IPS-NIHi7 (cell line): Measurements from ENCODE around the gene IFT20.
"Not testable (repeated sequence)": the region's sequence is repeated elsewhere in the genome, so short reads cannot be mapped to it uniquely, and the experiment has no call there.

Source experiments
- DNase-seq: peaks from one replicate; pipeline ENCODE4 v3.0.0; 2012; ENCODE audit warnings: mixed read lengths; ENCODE audit errors: extremely low spot score

The IFT20 gene

DNA sequence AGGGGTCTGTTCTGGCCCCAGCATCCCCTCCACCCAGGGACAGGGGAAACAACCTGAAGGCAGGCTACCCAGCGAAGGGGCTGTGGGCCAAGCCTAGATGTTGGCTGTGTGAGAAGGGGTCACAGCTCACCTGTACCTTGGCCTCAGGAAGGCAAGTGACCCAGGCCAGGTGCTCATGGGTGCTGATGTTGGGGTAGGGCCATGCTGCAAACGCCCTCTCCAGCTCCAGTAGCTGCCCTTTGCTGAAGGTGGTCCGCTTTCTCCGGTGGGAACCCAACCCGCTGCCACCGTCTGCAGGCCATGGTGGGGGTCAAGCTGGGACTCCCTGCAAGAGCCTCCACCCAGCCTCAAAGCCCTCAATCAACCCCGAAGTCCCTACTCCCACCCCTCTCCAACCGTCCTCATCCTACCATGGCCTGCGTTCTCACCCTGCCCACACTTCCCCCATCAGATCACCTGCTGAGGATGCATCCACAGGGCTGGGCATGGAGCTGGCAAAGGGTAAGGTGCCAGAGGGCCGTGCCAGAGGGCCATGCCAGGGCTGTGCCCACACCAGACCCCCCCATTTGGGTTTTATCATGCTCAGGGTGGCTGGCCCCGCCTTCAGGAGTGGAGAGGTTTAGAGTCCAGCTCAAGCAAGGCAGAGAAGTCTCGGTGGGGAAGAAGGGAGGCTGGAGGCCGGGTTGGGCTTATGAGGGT, 29.5 kb upstream of the IFT20 start, which contains the start of gene SEBOX:
Gene SEBOX, minus strand, starts transcription at position 535 of the 699 bp plus-strand sequence. Its CDS starts 48 bp downstream, at position 487.
- DNase-seq, result no peak

DNA sequence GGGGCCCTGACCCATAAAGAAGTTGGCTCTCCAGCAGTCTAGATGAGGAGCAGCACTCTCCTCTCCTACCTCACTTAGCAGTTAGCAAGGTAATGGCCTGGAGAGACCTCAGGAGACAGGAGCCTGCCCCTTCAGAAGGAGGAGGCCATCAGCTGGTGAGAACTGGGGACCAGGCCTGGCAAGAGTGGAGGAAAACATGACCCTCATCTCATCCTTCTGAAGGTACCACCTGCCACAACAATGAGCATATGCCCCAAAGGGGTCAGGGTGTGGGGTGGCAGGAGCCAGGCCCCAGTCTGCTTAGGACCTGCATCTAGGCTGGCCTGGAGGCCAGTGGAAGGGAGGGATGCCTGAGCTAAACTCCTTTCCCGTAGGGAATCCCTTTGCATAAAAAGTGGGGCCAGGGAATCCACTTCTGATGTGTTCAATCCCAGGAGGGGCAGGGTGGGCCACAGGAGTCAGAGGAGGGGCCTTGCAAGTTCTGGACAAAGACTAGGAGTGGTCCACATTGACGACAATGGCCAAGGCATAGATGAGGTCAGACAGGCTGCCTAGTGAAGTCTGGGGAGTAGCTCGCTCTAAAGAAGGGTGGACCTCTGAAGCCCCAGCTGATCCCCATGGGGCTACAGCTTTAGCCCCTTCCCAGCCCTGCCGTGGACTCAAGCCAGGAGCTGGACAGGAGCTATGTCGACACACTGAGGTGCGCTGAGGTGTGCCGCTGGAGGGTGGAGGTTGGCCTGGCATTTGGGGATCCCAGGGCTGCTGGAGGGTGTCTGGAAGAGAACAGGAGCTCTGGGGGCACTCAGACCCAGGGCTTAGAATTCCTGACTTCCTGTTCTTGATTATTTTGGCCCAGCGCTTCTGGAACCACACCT, 28.7 kb upstream of the IFT20 start:
- no peak for DNase-seq

DNA sequence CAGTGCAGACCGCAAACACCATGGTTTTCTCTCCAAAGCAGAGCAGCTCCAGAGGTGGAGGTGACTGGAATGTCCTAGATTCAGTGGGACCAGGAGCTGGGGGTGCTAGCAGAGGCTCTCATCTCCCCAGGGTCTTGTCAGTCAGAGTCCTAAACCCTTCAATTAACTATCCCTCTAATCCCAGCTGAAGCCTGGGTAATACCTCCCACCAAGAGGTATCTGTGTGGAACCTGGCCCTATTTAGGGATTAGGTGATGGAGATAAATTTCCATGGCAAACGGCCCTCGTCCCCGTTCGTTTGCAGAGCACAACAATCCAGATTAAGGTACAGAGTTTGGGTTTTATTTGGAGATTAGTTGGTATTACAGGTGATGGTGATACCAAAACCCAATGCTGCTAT, 27.9 kb upstream of the IFT20 start:
- no peak for DNase-seq

DNA sequence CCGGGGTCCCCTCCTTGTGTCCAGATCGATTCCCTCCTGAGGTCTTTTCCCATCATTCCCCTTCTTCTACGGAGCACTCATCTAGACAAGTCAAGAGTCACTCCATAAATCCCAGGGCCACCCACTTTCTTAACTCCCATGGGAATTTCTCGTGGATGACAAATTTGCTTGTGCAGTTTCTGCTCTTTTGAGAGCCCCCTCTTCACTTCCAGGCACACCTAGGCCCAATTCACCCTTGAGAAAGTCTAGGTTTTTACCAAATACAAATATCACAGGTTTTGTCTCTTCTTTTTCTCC, 22.6 kb upstream of the IFT20 start:
- no peak for DNase-seq

DNA sequence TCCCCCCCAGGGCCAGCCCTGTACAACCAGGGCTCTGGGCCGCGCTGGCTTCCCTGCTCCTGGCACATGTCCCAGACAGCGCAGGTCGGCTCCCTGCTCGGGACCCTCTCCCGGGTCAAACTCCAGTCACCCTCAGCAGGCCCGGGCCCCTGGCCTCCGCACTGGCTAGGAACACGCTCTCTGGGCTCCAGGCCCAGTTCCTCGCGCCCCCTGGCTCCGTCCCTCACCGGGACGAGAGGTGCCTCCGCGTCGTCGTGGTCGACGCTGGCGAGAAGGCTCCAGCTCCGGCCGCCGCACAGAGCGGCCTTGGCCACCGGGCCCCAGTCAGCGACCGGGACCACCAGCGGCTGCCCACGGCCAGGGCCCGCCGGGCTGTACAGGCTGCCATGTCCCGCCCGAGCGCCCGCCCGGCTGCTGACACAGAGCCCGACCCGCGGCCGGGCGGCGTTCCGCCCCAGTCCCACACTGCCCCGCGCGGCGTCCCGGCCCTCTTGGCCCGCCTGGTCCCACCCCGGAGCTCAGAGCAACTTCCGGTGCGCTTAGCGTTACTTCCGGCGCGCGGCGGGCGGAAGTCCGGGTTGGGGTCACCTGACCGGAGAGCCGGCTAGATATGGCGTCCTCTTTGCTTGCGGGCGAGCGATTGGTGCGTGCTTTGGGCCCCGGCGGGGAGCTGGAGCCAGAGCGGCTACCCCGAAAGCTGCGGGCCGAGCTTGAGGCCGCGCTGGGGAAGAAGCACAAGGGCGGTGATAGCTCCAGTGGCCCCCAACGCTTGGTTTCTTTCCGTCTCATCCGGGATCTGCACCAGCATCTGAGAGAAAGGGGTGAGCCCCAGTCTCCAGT, 22.0 kb upstream of the IFT20 start, which contains the start of gene POLDIP2:
Gene POLDIP2, minus strand, starts transcription at position 467 of the 840 bp plus-strand sequence. Its CDS starts 79 bp downstream, at position 388.
- peak; percentile 96 for DNase-seq

DNA sequence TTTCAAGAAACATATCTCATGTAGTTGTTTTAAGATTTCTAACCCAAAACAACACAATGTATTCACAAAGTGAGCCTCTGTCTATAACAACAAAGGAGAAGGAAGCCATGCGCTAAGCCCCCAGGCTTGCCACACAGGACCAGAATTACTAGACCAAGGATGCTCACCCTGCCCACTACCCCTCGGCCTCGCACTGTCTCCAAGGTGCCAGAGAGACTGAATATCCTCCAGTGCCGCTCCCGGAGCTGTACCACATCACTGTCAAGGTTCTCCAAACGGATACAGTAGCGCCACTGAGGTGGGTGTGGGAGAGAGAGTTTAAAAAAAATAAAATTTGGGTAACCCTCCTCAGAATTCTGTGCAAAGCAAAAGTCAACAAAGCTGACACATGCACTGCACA, 15.0 kb upstream of the IFT20 start:
- no peak for DNase-seq

DNA sequence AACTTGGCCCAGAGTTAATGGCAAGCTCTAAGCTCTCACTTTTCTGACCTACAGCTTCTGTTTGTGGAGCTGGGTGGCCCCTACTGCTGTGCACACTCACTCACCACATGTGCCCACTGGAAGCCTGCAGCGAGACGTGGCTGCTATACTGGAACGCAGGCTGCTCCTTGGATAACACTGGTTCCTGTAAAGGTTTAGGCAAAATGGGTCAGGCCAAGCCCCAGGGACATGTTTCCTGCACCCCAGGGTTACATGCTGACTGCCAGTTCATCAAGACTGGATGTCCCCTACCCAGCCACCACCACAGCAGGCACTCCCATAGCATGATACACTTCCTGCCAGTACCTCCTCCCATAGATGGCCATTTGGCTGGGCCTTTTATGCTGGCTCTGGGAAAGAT, 13.7 kb upstream of the IFT20 start:
- no peak for DNase-seq

DNA sequence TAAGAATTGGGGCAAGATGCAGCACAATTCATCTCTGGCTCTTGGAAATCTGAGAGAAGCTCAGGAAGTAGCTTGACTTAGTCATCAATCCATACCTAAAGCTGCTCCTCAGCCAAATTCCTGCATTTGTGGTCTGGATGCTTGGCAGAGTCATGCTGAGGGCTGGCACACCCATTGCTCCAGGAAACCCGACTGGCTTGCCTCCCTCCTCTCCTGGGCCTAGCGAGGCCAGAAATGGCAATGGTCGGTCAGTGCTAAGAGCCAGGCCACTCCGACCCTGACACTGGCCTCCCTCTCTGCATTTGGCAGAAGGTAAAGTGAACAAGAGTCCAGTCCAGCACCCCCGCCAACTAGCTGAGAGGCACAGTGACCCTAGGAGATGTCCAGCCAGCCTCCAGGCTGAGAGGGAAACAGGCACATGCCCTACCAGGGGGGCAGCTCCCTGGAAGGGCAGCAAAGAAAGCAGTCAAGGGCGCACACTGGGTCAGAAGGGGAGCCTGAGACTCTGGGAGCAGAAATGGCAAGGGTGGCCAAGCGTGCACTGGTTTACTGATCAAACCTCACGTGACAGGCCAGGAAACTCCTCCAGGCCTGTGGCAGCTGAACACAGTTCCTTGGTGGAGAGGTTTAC, 12.1 kb upstream of the IFT20 start:
- DNase-seq, result no peak

DNA sequence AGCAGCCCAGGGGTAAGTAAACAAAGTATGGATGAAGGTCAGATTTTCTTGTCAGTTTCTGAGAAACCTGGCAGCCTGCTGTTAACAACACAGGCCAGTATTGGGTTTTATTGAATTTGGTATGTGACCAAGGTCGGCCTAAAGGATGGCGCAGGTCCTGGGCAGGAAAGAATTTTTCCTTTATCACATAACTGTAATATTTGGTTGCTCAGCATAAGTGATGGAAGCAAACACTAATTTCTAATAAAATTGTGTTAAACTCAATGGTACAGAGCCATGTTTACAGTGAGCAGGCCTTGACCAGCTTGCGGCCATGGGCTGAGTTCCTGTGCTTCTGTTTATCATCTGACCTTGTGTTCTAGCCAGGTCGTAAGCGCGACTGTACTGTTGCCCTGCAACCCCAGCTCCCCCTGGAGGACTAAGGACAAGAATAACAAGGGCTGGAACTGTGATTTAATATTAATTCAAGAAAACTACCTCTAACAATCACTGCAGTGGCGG, 11.5 kb upstream of the IFT20 start:
- DNase-seq, result peak; percentile 23

DNA sequence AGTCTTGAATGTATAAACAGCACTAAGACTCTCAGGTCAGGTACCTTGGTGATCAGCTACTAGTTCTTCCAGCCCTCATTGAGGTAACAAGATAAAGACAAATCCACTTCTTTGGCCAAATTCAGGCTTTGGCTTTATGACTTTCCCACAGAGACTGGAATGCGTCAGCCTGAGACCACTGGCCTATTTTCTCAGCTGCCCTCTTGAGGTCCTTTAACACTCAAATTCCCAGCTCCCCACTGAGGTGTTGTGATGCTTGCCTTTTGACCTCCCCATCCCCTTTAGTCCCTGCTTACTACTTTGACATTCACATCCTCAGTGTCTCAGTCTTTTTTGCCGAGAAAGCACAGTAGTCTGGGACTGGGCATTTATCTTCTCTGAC, 10.9 kb upstream of the IFT20 start:
- no peak for DNase-seq

DNA sequence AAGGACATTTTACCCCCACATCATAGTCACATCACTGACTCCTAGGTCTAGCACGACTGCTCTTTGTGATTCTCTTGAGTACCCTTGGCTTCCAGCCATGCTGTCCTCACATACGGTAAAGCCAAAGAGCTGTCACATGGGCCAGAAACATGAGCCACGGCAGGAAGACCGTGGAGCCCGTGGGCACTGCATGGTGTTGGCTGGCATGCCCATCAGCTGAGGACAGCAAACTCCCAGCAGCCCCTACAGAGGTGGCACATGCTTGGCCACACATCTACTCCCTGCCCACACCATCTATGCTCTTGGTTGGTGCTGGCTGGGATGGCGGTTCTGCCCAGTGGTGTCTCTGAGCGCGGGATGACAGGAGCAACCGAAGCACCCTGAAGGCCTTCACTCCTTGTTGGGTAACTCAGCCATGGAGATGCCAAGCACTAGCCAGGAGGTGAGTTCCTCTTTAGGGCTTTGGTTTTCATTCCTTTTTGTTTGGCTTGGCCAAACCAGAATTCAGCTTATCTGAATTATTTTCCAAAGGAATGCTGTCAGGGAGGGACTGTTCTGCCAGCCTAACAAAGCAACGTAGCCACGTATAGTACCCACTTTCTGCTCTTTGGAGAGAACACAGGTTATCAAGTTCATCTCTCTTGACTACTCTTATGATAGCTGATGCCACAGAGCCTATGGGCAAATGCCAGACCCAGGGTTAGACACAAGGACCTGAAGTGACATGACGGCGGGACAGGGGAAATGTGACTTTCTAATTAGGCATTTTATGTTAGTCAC, 10.3 kb upstream of the IFT20 start:
- DNase-seq, result no peak

DNA sequence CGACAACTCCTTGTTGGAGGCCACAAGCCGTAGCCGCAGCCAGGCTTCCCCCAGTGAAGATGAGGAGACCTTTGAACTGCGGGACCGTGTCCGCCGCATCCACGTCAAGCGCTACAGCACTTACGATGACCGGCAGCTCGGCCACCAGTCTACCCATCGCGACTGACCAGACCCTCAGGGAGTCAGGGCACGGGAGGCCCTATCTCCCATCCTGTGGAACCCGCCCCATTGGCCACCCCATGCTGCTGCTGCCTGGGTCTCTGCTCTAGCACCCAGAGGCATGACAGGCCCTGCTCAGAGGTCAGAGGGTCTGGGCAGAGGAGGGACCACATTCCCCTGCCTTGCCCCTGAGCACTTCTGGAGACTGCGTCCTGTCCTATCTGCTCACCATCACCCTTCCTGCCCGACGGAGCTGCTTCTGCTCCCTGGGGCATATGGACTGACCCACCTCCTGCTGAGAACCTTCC, 9.2 kb upstream of the IFT20 start:
- DNase-seq, result no peak

DNA sequence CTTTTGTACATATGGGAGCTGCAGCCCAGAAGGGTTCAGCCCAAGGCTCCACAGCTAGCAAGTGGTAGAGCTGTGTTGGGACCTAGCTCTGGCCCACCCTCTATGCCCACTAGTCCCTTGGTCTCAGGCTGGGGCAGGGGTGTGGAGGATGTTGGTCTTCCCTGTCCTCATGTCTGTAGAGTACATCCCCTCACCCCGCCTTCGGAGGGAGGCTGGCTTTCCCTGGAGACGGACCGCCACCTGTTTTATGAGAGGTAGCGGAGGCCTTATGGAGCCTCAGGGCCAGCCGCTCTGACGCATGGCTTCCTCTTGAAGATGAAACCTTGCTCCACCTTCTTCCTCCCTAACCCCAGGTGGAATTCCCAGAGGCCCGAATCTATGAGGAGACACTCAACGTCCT, 8.7 kb upstream of the IFT20 start:
- no peak for DNase-seq

DNA sequence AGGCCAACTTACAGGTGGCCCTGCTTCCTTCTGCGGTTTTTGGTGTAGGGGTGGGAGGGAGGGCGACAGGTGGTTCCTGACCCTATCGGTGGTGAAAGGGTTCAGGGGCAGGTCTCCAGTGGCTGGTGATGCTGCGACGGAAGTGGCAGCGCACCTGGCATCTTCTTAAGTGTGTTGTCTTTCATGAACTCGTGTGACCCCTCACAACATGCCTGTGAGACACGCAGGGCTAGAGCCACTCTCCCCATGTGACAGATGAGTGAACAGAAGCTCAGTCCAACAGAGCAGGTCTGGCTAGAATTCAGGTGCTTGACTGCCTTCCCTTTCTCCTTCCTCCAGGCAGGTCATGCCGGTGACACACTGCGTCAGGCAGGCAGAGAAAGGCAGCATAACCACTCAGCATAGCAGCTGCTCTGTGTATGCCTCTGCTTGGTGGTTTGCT, 8.2 kb upstream of the IFT20 start:
- no peak for DNase-seq

DNA sequence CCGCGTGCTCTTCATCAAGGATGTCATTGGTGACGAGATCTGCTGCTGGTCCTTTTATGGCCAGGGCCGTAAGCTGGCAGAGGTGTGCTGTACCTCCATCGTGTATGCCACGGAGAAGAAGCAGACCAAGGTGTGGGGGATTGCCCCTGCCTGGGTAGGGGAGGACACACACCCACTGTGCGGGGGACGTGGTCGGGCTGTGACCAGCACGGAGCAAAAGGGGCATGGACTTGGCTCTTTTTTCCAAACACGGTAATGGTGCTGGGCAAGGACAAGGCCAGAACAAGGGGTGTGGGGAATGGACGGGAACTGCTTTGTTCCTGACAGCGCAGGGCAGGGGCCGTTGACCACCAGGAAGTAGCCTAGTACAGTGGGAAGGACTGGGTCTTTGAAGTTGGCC, 7.0 kb upstream of the IFT20 start:
- DNase-seq, result no peak

DNA sequence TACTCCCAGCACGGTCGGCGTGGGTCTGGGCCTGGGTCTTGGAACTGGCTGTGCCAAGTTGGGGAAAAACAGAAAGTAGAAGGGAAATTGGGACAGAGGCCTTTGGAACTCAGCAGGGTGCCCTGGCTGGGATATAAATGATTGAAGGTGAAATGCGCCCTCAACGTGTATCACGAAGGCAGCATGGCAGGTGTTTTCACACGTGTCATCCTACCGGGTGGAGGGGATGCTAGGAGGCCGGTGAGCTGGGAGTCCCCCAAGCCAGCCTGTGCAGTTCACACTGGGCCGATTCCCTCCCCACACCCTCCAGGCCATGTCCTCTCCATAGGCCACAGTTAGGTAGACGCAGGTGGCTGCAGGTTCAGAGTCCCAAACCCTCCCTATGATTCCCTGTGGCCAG, 6.2 kb upstream of the IFT20 start:
- no peak for DNase-seq

DNA sequence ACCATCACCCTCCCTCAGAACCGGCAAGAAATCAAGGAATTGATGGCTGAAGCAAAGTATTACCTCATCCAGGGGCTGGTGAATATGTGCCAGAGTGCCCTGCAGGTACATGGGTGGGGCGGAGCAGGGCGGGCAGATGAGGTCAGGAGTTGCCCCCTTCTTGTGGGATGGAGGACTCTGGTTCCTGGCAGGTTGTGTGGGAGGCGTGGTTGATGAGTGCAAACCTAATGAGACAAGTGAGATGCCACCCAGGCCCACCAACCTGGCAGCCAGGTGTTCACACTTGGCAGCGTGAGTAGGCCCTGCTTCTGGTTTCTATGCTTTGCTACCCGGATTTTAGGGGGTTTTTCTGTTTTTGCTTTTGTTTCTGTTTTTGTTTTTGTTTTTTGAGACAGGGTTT, 5.1 kb upstream of the IFT20 start:
- no peak for DNase-seq

DNA sequence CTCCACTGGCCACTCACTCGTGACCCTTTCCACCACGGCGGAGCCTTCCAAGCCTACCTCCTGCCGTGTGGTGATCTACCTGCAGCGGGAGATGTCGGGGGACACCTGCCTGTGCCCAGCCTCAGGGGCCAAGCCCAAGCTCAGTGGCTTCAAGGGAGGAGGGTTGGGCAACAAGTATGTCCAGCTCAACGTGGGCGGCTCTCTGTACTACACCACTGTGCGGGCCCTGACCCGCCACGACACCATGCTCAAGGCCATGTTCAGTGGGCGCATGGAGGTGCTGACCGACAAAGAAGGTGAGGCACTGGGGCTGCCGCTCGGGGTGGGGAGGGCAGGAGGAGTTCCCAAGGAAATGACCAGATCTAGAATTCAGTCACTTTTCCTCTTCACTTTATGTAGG, 4.2 kb upstream of the IFT20 start:
- no peak for DNase-seq

DNA sequence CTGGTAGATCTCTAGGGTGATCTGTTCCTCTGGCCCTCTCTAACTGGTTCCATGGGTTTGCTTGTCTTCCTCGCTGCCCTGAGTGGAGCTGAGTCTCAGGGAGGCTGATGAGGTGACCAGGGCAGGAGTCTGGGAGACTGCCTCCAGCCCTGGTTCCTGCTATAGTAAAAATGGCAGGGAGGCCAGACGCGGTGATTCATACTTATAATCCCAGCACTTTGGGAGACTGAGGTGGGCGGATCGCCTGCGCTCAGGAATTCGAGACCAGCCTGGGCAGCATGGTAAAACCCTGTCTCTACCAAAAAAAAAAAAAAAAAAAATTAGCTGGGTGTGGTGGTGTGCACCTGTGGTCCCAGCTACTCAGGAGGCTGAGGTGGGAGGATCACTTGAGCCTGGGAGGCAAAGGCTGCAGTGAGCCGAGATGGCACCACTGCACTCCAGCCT, 3.5 kb upstream of the IFT20 start:
- not testable (repeated sequence) for DNase-seq

DNA sequence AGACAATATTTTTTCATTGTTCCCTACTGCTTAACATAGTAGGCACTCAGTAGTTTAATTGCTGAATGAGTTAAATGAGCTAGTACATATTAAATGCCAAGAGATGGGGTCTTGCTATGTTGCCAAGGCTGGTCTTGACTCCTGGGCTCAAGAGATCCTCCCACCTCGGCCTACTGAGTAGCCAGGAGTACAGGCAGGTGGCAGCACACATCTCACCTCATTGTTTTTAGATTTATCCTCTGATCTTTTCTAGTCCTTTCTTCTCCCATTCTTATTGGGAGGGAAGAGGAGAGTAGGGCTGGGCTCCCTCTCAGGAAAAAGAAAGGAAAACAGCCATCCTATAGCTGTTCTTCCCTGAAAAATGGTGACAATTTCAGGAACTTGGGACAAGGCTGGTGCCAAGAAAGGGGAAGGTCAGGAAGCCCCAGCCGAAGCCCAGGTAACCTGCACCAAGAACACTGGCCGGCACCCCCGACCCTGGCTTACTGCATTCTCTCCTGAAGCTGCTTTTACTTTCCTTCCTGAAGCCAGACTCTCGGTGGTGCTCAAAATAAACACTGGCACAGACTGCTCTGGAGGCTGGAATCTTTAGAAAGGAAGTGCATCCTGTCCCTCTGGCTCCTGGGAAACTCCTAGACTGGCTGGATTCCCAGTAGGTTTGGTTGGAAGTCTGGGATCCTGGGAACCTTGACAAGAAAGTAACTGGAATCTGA, 2.9 kb upstream of the IFT20 start:
- DNase-seq, result no peak
